Measurements from ENCODE around the gene SPATA1.

GRCh38 chr1:84603941-84604830 is 98.0 kb downstream of the SPATA1 start:
- no peak for TF ChIP-seq CTCF (IDR thresholded peaks at IDR 0.05)
- TF ChIP-seq POLR2A (IDR thresholded peaks at IDR 0.05): no peak

Data from lower leg skin (tissue), 3 donors.